K562 (cell line): Measurements from ENCODE around the gene TYMP. TPM values are rescaled to one million over a fixed set of nuclear protein-coding genes. Genes with fewer than 3 reads are reported as not detected.
"Not testable (repeated sequence)": the region's sequence is repeated elsewhere in the genome, so short reads cannot be mapped to it uniquely, and the experiment has no call there.

Experiments used
- ATAC-seq: fragments of 200-7000 bp; cut with Tn5 transposase; 3 replicates; pipeline ENCODE4 v1.9.1; 2020; ENCODE audit warnings: moderate library complexity
- BruUV-seq: library from RNA; stranded (reverse); fragments of 400-500 nt; replicated peaks from 2 replicates; lab custom pipeline; 2021; lab: Mats Ljungman, UMichigan
- CTCF ChIA-PET: fragments of 300-600 bp; formaldehyde crosslinking; extraction: SDS; loops from one replicate; lab custom pipeline; 2021; ENCODE audit warnings: low intra/inter-chr PET ratio; lab: Yijun Ruan, JAX
- POLR2A ChIA-PET: fragments of 300-600, 350-650 bp; sonication (Branson Sonifier 250); formaldehyde crosslinking; extraction: SDS; loops from one replicate; lab custom pipeline; 2021; ENCODE audit warnings: antibody characterized with exemption, inconsistent platforms; lab: Yijun Ruan, JAX
- DNase-seq, 4 experiments: peaks; one replicate each; pipeline versions ENCODE4 v3.0.0 to v3.0.0-alpha.2; 2011 to 2018; ENCODE audit warnings: low spot score in 3 of 4, mixed read lengths in 3 of 4; ENCODE audit errors: extremely low read depth in 1 of 4
- FAIRE-seq: peaks from 2 replicates; lab custom pipeline; 2011; peaks lifted over from hg19 to GRCh38; lab: Jason Lieb, UNC
- H2AFZ ChIP-seq: 2 replicates; pipeline ENCODE4 v1.6.0; 2011; ENCODE audit warnings: low read depth, low read length, control low read depth, inconsistent platforms
- H3K27ac ChIP-seq: fragments of 200-600 bp; 3 replicates; pipeline ENCODE4 v1.8.0; 2011; ENCODE audit warnings: low read depth, mild to moderate bottlenecking, control low read depth, inconsistent platforms, low read length, moderate library complexity, mixed read lengths; ENCODE audit errors: extremely low read depth
- H3K27me3 ChIP-seq, 2 experiments: fragments of 300-600 bp in 1 of 2; 2 replicates in 1 of 2; 3 replicates in 1 of 2; pipeline versions ENCODE4 v1.6.0 to v1.8.0; 2011; ENCODE audit warnings: inconsistent platforms in 2 of 2, low read length in 2 of 2, mild to moderate bottlenecking in 1 of 2, mixed read lengths in 1 of 2, moderate library complexity in 1 of 2; ENCODE audit not compliant: control insufficient read depth in 2 of 2, insufficient read depth in 2 of 2
- H3K36me3 ChIP-seq: fragments of 300-600 bp; 3 replicates; pipeline ENCODE4 v1.8.0; 2011; ENCODE audit warnings: mild to moderate bottlenecking, low read length, inconsistent platforms; ENCODE audit not compliant: control insufficient read depth, insufficient read depth
- H3K4me1 ChIP-seq, 2 experiments: fragments of 200-600 bp in 1 of 2; replicated peaks in 1 of 2; 2 replicates in 1 of 2; 3 replicates in 1 of 2; pipeline versions ENCODE4 v1.5.1 to v1.8.0; 2011; ENCODE audit warnings: inconsistent platforms in 2 of 2, low read length in 2 of 2, mild to moderate bottlenecking in 1 of 2, mixed read lengths in 1 of 2, moderate library complexity in 1 of 2; ENCODE audit not compliant: control insufficient read depth in 2 of 2, insufficient read depth in 2 of 2
- H3K4me2 ChIP-seq: 2 replicates; pipeline ENCODE4 v1.6.1; 2011; ENCODE audit warnings: low read length, control low read depth, inconsistent platforms, mixed read lengths; ENCODE audit not compliant: insufficient read depth
- H3K4me3 ChIP-seq: fragments of 200-600 bp; sonication (generic), shearing (Covaris generic); 2 replicates; pipeline ENCODE4 v1.5.1; 2016; ENCODE audit warnings: control low read depth, inconsistent platforms
- H3K79me2 ChIP-seq: fragments of 200-600 bp; 3 replicates; pipeline ENCODE4 v1.8.0; 2011; ENCODE audit warnings: low read length, inconsistent platforms; ENCODE audit not compliant: control insufficient read depth, insufficient read depth
- H3K9ac ChIP-seq, 2 experiments: 2 replicates each; pipeline versions ENCODE4 v1.6.0 to v1.6.1; 2011; ENCODE audit warnings: low read depth in 2 of 2, low read length in 2 of 2, control low read depth in 1 of 2, inconsistent platforms in 1 of 2, mild to moderate bottlenecking in 1 of 2, mixed read lengths in 1 of 2; ENCODE audit not compliant: insufficient read depth in 1 of 2
- H3K9me1 ChIP-seq: one replicate; pipeline ENCODE4 v1.6.0; 2011; ENCODE audit warnings: inconsistent platforms, mild to moderate bottlenecking, low read length, moderate library complexity; ENCODE audit not compliant: control insufficient read depth, insufficient read depth
- H3K9me3 ChIP-seq: replicated peaks from 2 replicates; pipeline ENCODE4 v1.5.1; 2011; ENCODE audit warnings: low read depth, low read length, inconsistent platforms; ENCODE audit not compliant: control insufficient read depth, insufficient read depth
- H4K20me1 ChIP-seq: replicated peaks from 2 replicates; pipeline ENCODE4 v1.6.1; 2011; ENCODE audit warnings: low read length, inconsistent platforms, mixed read lengths; ENCODE audit not compliant: control insufficient read depth, insufficient read depth
- ATF7 ChIP-seq: fragments of 450-650 bp; IDR thresholded peaks from 2 replicates; pipeline ENCODE4 v1.7.1; 2014; ENCODE audit warnings: mild to moderate bottlenecking, moderate library complexity
- C11orf30 ChIP-seq: fragments of 450-650 bp; IDR thresholded peaks from 2 replicates; pipeline ENCODE4 v1.6.1; 2016; ENCODE audit warnings: low read depth, mild to moderate bottlenecking
- CXXC5 ChIP-seq: fragments of 250-450 bp; sonication (Bioruptor Pico); IDR thresholded peaks from 2 replicates; pipeline ENCODE4 v1.8.0; 2022; ENCODE audit warnings: inconsistent platforms, mild to moderate bottlenecking, moderate library complexity
- DACH1 ChIP-seq: fragments of 450-650 bp; IDR thresholded peaks from 2 replicates; pipeline ENCODE4 v1.6.1; 2018; ENCODE audit not compliant: partially characterized antibody
- KLF1 ChIP-seq: fragments of 450-650 bp; IDR thresholded peaks from 2 replicates; pipeline ENCODE4 v1.6.1; 2016; ENCODE audit warnings: missing genetic modification characterization, missing compliant biosample characterization
- LEF1 ChIP-seq: fragments of 450-650 bp; IDR thresholded peaks from 2 replicates; pipeline ENCODE4 v1.6.1; 2016; ENCODE audit warnings: mild to moderate bottlenecking
- MECOM ChIP-seq: fragments of 250-450 bp; sonication (Bioruptor Pico); IDR thresholded peaks from 2 replicates; pipeline ENCODE4 v1.8.0; 2022; ENCODE audit warnings: inconsistent platforms
- MEIS2 ChIP-seq: fragments of 450-650 bp; IDR thresholded peaks from 2 replicates; pipeline ENCODE4 v1.6.1; 2014; ENCODE audit warnings: mild to moderate bottlenecking; ENCODE audit not compliant: partially characterized antibody
- SRF ChIP-seq, 2 experiments: fragments of 250-450, 450-650 bp in 1 of 2; sonication (Bioruptor Pico) in 1 of 2; sonication (generic) in 1 of 2; formaldehyde crosslinking; IDR thresholded peaks; 2 replicates each; pipeline versions ENCODE4 v1.5.0 to v1.5.1; 2020 to 2022; ENCODE audit warnings: mild to moderate bottlenecking in 1 of 2, missing genetic modification reagents in 1 of 2
- VEZF1 ChIP-seq: fragments of 200-800 bp; sonication (Bioruptor generic); IDR thresholded peaks from 2 replicates; pipeline ENCODE4 v1.6.1; 2017; ENCODE audit warnings: missing genetic modification characterization, missing compliant biosample characterization
- ZFX ChIP-seq: sonication (generic); formaldehyde crosslinking; IDR thresholded peaks from 2 replicates; pipeline ENCODE4 v1.8.0; 2022; ENCODE audit warnings: mild to moderate bottlenecking, missing genetic modification reagents, moderate library complexity
- ZNF766 ChIP-seq: fragments of 200-800 bp; sonication (Bioruptor generic); conservative IDR thresholded peaks from 2 replicates; pipeline ENCODE4 v1.6.1; 2016; ENCODE audit warnings: missing genetic modification characterization, missing compliant biosample characterization
- WGBS: fragments of 100-300 bp; shearing (Covaris generic); methylation state at CpG from one replicate; pipeline ENCODE4 v1.1.6; 2016; ENCODE audit warnings: low coverage, mixed read lengths; ENCODE audit not compliant: insufficient coverage; ENCODE audit errors: missing lambda C conversion rate; 5-methylcytosine and 5-hydroxymethylcytosine counted together
- in situ Hi-C: fragments of 300-500 bp; cut with MboI; formaldehyde crosslinking; loops from 4 replicates; pipeline ENCODE4 v1.15.0; 2018; ENCODE audit warnings: inconsistent platforms, mixed read lengths
- intact Hi-C: fragments of 100-400 bp; cut with micrococcal nuclease; formaldehyde crosslinking; loops from 2 replicates; pipeline ENCODE4 v1.14.2; 2022
- polyA plus RNA-seq, 8 experiments: library from polyadenylated mRNA; depleted of rRNA in 4 of 8; stranded (reverse) in 5 of 8; unstranded in 3 of 8; fragments of >200 nt; fragmentation: Nextera tagmentation in 2 of 8; fragmentation: Illumina TruSeq in 1 of 8; extraction: Ambion mirVana in 2 of 8; extraction: Trizol in 1 of 8; gene quantifications; 2 replicates each; pipeline versions ENCODE4 v1.2.1 to v1.2.3, GENCODE V29; 2011 to 2014; ENCODE audit warnings: inconsistent platforms in 1 of 8, missing spikeins in 1 of 8
- total RNA-seq, 7 experiments: library from RNA; depleted of rRNA in 6 of 7; stranded (reverse); fragments of >200 nt in 6 of 7; fragmentation: Illumina TruSeq in 2 of 7; extraction: Trizol in 2 of 7; gene quantifications; 2 replicates each; pipeline versions ENCODE4 v1.2.1 to v1.2.3, GENCODE V29; 2011 to 2021; ENCODE audit warnings: low replicate concordance in 1 of 7
- TF ChIP-seq, protein P1 (sequence below): fragments of 450-650 bp; IDR thresholded peaks from 2 replicates; pipeline ENCODE4 v1.6.1; 2016
- TF ChIP-seq, protein P2 (sequence below): fragments of 450-650 bp; formaldehyde crosslinking; IDR thresholded peaks from 2 replicates; pipeline ENCODE4 v1.4.0; 2020; ENCODE audit warnings: mild to moderate bottlenecking, mixed read lengths
- TF ChIP-seq, protein P3 (sequence below): sonication (generic); formaldehyde crosslinking; IDR thresholded peaks from 2 replicates; pipeline ENCODE4 v1.9.0; 2022; ENCODE audit warnings: mild to moderate bottlenecking, missing genetic modification reagents

The TYMP gene
- total and polyA plus RNA-seq, 9 of the 15 experiments (the other 6 are each of a cell fraction or from before 2014, with no cell fraction given): 0.03 to 4.0 (median 2.4) TPM; not detected in 4

- H3K9me1 ChIP-seq, H3K9me3 ChIP-seq, BruUV-seq, CTCF ChIA-PET, H4K20me1 ChIP-seq, H3K27me3 ChIP-seq, H3K4me3 ChIP-seq, in situ Hi-C loops, H3K36me3 ChIP-seq, H3K79me2 ChIP-seq: not testable (repeated sequence)
- Histone ChIP-seq H3K4me1 (peaks cover 12 to 41% of the 10 kb centered on the region in 2 experiments; a peak in 4 of 5 replicates), H3K4me2 (peak overlapping the region; percentile 55), H2AFZ (peak overlapping the region; percentile 20), H3K9ac (peak overlapping the region in 1 of 2 experiments; percentile 25; a peak in 1 of 4 replicates), H3K27ac (peak overlapping the region; percentile 74)
- WGBS: under 1% methylated on average over 21 of the region's 21 CpGs
- intact Hi-C loops: loop anchor here (1.0 kb wide), 1 partner anchor 8 kb away; no protein-coding TSS in a partner anchor
- POLR2A ChIA-PET: interaction anchor here (0.6 to 0.8 kb wide), 2 partner anchors 23 to 29 kb away, joined by 3 to 4 read pairs; no protein-coding TSS in a partner anchor
- ATAC-seq: peak; percentile 62
- DNase-seq: peak in 1 of 4 experiments; percentile 58
- peak; percentile 80 for FAIRE-seq
- TF ChIP-seq ATF7: peak; percentile 32
- peak; percentile 32 for TF ChIP-seq DACH1
- peak; percentile 77 for TF ChIP-seq MEIS2
- 0 out of 2 replicates have a peak, but pooled peaks have one; percentile 17 for TF ChIP-seq KLF1 (tag)
- TF ChIP-seq MECOM (CRISPR knock-in tag): peak; percentile 75
- peak; percentile 50 for TF ChIP-seq ZFX
- peak; percentile 62 for TF ChIP-seq LEF1
- TF ChIP-seq CXXC5 (CRISPR knock-in tag): peak; percentile 34
- TF ChIP-seq C11orf30: peak; percentile 59
- TF ChIP-seq SRF (CRISPR knock-in tag; IDR thresholded peaks at IDR 0.05): peak in 1 of 2 experiments; percentile 98; a peak in 3 of 4 replicates
- TF ChIP-seq, protein P1, sequence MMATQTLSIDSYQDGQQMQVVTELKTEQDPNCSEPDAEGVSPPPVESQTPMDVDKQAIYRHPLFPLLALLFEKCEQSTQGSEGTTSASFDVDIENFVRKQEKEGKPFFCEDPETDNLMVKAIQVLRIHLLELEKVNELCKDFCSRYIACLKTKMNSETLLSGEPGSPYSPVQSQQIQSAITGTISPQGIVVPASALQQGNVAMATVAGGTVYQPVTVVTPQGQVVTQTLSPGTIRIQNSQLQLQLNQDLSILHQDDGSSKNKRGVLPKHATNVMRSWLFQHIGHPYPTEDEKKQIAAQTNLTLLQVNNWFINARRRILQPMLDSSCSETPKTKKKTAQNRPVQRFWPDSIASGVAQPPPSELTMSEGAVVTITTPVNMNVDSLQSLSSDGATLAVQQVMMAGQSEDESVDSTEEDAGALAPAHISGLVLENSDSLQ: peak; percentile 96
- peak; percentile 47 for TF ChIP-seq ZNF766 (CRISPR knock-in tag)
- TF ChIP-seq VEZF1: peak; percentile 61
- TF ChIP-seq, protein P2, sequence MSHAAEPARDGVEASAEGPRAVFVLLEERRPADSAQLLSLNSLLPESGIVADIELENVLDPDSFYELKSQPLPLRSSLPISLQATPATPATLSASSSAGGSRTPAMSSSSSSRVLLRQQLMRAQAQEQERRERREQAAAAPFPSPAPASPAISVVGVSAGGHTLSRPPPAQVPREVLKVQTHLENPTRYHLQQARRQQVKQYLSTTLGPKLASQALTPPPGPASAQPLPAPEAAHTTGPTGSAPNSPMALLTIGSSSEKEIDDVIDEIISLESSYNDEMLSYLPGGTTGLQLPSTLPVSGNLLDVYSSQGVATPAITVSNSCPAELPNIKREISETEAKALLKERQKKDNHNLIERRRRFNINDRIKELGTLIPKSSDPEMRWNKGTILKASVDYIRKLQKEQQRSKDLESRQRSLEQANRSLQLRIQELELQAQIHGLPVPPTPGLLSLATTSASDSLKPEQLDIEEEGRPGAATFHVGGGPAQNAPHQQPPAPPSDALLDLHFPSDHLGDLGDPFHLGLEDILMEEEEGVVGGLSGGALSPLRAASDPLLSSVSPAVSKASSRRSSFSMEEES (CRISPR knock-in tag): peak; percentile 98
- TF ChIP-seq, protein P3, sequence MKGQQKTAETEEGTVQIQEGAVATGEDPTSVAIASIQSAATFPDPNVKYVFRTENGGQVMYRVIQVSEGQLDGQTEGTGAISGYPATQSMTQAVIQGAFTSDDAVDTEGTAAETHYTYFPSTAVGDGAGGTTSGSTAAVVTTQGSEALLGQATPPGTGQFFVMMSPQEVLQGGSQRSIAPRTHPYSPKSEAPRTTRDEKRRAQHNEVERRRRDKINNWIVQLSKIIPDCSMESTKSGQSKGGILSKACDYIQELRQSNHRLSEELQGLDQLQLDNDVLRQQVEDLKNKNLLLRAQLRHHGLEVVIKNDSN (CRISPR knock-in tag): peak; percentile 80
Observed at GRCh38 chr22:50533856-50534711, 4.3 kb upstream of the TYMP start.
